Activated B cell treated with CpG ODN at 0.5 μM for 24 hours (primary cell): Measurements from ENCODE around the gene SUN1. TPM values are rescaled to one million over a fixed set of nuclear protein-coding genes. Genes with fewer than 3 reads are reported as not detected.

Source experiments
- ATAC-seq: fragments of 200-7000 bp; cut with Tn5 transposase; one replicate; pipeline ENCODE4 v1.10.0; 2021; ENCODE audit warnings: low read depth, mild to moderate bottlenecking, moderate library complexity
- CTCF ChIA-PET: fragments of 350-600 bp; sonication (Branson Sonifier 250); formaldehyde crosslinking; loops from one replicate; lab custom pipeline; 2021; ENCODE audit warnings: antibody characterized with exemption; lab: Charles Lee
- POLR2A ChIA-PET: fragments of 350-600 bp; sonication (Branson Sonifier 250); formaldehyde crosslinking; loops from one replicate; lab custom pipeline; 2021; ENCODE audit warnings: antibody characterized with exemption; lab: Charles Lee
- DNase-seq: peaks from one replicate; pipeline ENCODE4 v3.0.0; 2022
- H3K27ac Mint-ChIP-seq: one replicate; pipeline ENCODE4 v1.8.0; 2020; ENCODE audit warnings: mixed read lengths
- H3K27me3 Mint-ChIP-seq: one replicate; pipeline ENCODE4 v1.8.0; 2021; ENCODE audit warnings: mixed read lengths
- H3K36me3 Mint-ChIP-seq: one replicate; pipeline ENCODE4 v1.8.0; 2021; ENCODE audit warnings: low read depth, mixed read lengths
- H3K4me1 Mint-ChIP-seq: one replicate; pipeline ENCODE4 v1.8.0; 2021; ENCODE audit warnings: mixed read lengths
- H3K4me3 Mint-ChIP-seq: one replicate; pipeline ENCODE4 v1.8.0; 2020; ENCODE audit warnings: mild to moderate bottlenecking, mixed read lengths
- H3K9me3 Mint-ChIP-seq: one replicate; pipeline ENCODE4 v1.8.0; 2020; ENCODE audit warnings: mixed read lengths
- CTCF ChIP-seq: fragments of 200-600 bp; IDR thresholded peaks from one replicate; pipeline ENCODE4 v1.8.0; 2022; ENCODE audit warnings: antibody characterized with exemption, mild to moderate bottlenecking
- intact Hi-C: fragments of 100-400 bp; cut with micrococcal nuclease; formaldehyde crosslinking; loops from one replicate; pipeline ENCODE4 v1.15.1; 2024
- total RNA-seq: library from RNA; stranded (reverse); gene quantifications from 2 replicates; pipeline ENCODE4 v1.2.3, GENCODE V29; 2022

The SUN1 gene
- total RNA-seq, 1 donor from 2014 or later, result 119 TPM

- no peak overlapping the region for H3K4me3 Mint-ChIP-seq
- peaks cover 85% of the 10 kb centered on the region for H3K36me3 Mint-ChIP-seq
- DNase-seq (no peak), ATAC-seq (no peak)
- H3K9me3 Mint-ChIP-seq, result no peaks in the 10 kb centered on the region
- intact Hi-C loops, result no loop called here
- no peaks in the 10 kb centered on the region for H3K4me1 Mint-ChIP-seq
- no peaks in the 10 kb centered on the region for H3K27me3 Mint-ChIP-seq
- H3K27ac Mint-ChIP-seq, result no peak overlapping the region
- CTCF ChIA-PET, result no interaction called here
- no peak for TF ChIP-seq CTCF
- POLR2A ChIA-PET, result no interaction called here
Measured at GRCh38 chr7:891291-891690, 59.0 kb downstream of the SUN1 start.

- ChIA-PET CTCF (no interaction called here), POLR2A (no interaction called here)
- no peaks in the 10 kb centered on the region for H3K27me3 Mint-ChIP-seq
- no peak for TF ChIP-seq CTCF
- H3K36me3 Mint-ChIP-seq, result peaks cover 84% of the 10 kb centered on the region
- no peaks in the 10 kb centered on the region for H3K9me3 Mint-ChIP-seq
- H3K4me1 Mint-ChIP-seq, result no peaks in the 10 kb centered on the region
- no peak overlapping the region for H3K4me3 Mint-ChIP-seq
- H3K27ac Mint-ChIP-seq, result no peak overlapping the region
- no peak for DNase-seq
- intact Hi-C loops, result no loop called here
- ATAC-seq, result no peak
Measured at GRCh38 chr7:891805-892204, 59.5 kb downstream of the SUN1 start.

- intact Hi-C loops, result no loop called here
- no peak for TF ChIP-seq CTCF
- no peaks in the 10 kb centered on the region for H3K4me1 Mint-ChIP-seq
- no peaks in the 10 kb centered on the region for H3K27me3 Mint-ChIP-seq
- POLR2A ChIA-PET, result no interaction called here
- CTCF ChIA-PET, result no interaction called here
- peaks cover 78% of the 10 kb centered on the region for H3K36me3 Mint-ChIP-seq
- ATAC-seq (no peak), DNase-seq (no peak)
- no peak overlapping the region for H3K4me3 Mint-ChIP-seq
- no peaks in the 10 kb centered on the region for H3K9me3 Mint-ChIP-seq
- H3K27ac Mint-ChIP-seq, result no peak overlapping the region
Measured at GRCh38 chr7:892648-893593, 60.6 kb downstream of the SUN1 start.

GRCh38 chr7:893686-894085 is 61.4 kb downstream of the SUN1 start:
- Mint-ChIP-seq H3K27ac (no peak overlapping the region), H3K4me3 (no peak overlapping the region), H3K36me3 (peaks cover 70% of the 10 kb centered on the region), H3K9me3 (no peaks in the 10 kb centered on the region), H3K4me1 (no peaks in the 10 kb centered on the region), H3K27me3 (no peaks in the 10 kb centered on the region)
- POLR2A ChIA-PET, result no interaction called here
- TF ChIP-seq CTCF, result no peak
- CTCF ChIA-PET, result no interaction called here
- DNase-seq (no peak), ATAC-seq (no peak)
- intact Hi-C loops, result no loop called here

GRCh38 chr7:894164-894867 is 62.0 kb downstream of the SUN1 start:
- Mint-ChIP-seq H3K27ac (no peak overlapping the region), H3K36me3 (peaks cover 68% of the 10 kb centered on the region), H3K9me3 (no peaks in the 10 kb centered on the region), H3K4me3 (no peak overlapping the region), H3K4me1 (no peaks in the 10 kb centered on the region), H3K27me3 (no peaks in the 10 kb centered on the region)
- no peak for DNase-seq
- intact Hi-C loops, result no loop called here
- no peak for ATAC-seq
- ChIA-PET POLR2A (no interaction called here), CTCF (no interaction called here)
- TF ChIP-seq CTCF, result no peak
